IMR-90 (cell line): Measurements from ENCODE around the gene PAX8.

Experiments used
- CEBPB ChIP-seq: IDR thresholded peaks from 2 replicates; pipeline ENCODE4 v1.6.1; 2012; ENCODE audit warnings: low read depth, low read length, improper control_type of control experiment
- CHD1 ChIP-seq: IDR thresholded peaks from 2 replicates; pipeline ENCODE4 v1.6.1; 2012; ENCODE audit warnings: low read depth, low read length, improper control_type of control experiment
- FOS ChIP-seq: fragments of 150-350 bp; IDR thresholded peaks from 2 replicates; pipeline ENCODE4 v1.6.1; 2016; ENCODE audit warnings: low read depth, low read length
- MAFK ChIP-seq: IDR thresholded peaks from 2 replicates; pipeline ENCODE4 v1.6.1; 2012; ENCODE audit warnings: low read depth, low read length, improper control_type of control experiment
- MAZ ChIP-seq: IDR thresholded peaks from 2 replicates; pipeline ENCODE4 v1.6.1; 2012; ENCODE audit warnings: low read depth, mild to moderate bottlenecking, low read length, improper control_type of control experiment, moderate library complexity, borderline replicate concordance
- NFE2L2 ChIP-seq: fragments of 150-350 bp; IDR thresholded peaks from 2 replicates; pipeline ENCODE4 v1.6.1; 2016; ENCODE audit warnings: low read depth, mild to moderate bottlenecking, low read length
- POLR2A ChIP-seq: IDR thresholded peaks from 2 replicates; pipeline ENCODE4 v1.6.1; 2012; ENCODE audit warnings: mild to moderate bottlenecking, low read depth, low read length
- RAD21 ChIP-seq: IDR thresholded peaks from 2 replicates; pipeline ENCODE4 v1.6.1; 2012; ENCODE audit warnings: low read length, improper control_type of control experiment
- RCOR1 ChIP-seq: IDR thresholded peaks from 2 replicates; pipeline ENCODE4 v1.6.1; 2012; ENCODE audit warnings: mild to moderate bottlenecking, low read length, improper control_type of control experiment; ENCODE audit not compliant: insufficient replicate concordance
- RFX5 ChIP-seq: IDR thresholded peaks from 2 replicates; pipeline ENCODE4 v1.8.0; 2012; ENCODE audit warnings: low read depth, mild to moderate bottlenecking, low read length, moderate library complexity
- SMC3 ChIP-seq: fragments of 150-350 bp; IDR thresholded peaks from 2 replicates; pipeline ENCODE4 v1.6.1; 2016; ENCODE audit warnings: low read depth, mild to moderate bottlenecking, antibody characterized with exemption, low read length, moderate library complexity
- TF ChIP-seq, protein P1 (sequence below): conservative IDR thresholded peaks from 2 replicates; pipeline ENCODE4 v1.5.1; 2012; ENCODE audit warnings: mild to moderate bottlenecking, low read depth, low read length, improper control_type of control experiment
- TF ChIP-seq, protein P2 (sequence below): fragments of 150-350 bp; IDR thresholded peaks from 2 replicates; pipeline ENCODE4 v1.6.1; 2017; ENCODE audit warnings: mild to moderate bottlenecking, antibody characterized with exemption, low read length, low read depth
- TF ChIP-seq, protein P3 (sequence below): fragments of 150-350 bp; IDR thresholded peaks from 2 replicates; pipeline ENCODE4 v1.6.1; 2016; ENCODE audit warnings: low read depth, mild to moderate bottlenecking, low read length, moderate library complexity, borderline replicate concordance

DNA sequence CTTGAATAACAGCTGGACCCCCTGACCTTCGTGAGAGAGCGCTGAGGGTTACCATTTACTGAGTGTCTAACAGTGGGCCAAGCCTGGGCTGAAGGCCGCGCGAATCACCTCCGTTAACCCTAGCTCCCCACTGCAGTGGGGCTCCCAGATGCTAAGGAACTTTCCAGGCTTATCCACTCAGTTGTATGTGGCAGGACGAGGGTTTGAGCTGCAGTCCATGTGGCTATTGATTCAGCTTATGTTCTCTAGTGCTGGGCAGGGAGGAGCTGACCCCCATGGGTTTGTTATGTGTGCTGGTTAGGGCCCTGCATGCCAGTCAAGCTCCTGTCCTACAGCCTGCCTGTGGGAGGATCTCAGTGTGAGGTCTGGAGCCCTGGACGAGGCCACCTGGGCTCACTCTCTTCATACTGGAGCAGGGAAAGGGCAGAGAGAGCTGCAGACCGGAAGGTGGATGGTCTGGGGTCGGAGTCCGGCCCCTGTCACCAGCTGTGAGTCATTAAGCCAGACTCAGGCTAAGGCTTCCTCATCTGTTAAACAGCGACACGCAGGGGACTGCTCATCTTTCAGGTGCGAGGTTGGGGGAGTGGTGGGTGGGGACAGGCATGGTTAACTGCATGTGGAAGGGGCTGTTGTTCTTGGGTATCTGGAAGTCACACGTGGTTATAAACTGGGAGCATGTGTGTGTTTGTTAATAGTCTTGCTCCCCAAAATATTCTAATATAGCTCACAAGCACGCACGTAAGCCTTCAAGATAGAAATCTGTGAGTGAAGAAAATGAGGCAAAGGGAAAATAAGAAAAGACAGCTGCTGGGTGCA lies 98.4 kb downstream of the PAX8 start:
- TF ChIP-seq, protein P1, sequence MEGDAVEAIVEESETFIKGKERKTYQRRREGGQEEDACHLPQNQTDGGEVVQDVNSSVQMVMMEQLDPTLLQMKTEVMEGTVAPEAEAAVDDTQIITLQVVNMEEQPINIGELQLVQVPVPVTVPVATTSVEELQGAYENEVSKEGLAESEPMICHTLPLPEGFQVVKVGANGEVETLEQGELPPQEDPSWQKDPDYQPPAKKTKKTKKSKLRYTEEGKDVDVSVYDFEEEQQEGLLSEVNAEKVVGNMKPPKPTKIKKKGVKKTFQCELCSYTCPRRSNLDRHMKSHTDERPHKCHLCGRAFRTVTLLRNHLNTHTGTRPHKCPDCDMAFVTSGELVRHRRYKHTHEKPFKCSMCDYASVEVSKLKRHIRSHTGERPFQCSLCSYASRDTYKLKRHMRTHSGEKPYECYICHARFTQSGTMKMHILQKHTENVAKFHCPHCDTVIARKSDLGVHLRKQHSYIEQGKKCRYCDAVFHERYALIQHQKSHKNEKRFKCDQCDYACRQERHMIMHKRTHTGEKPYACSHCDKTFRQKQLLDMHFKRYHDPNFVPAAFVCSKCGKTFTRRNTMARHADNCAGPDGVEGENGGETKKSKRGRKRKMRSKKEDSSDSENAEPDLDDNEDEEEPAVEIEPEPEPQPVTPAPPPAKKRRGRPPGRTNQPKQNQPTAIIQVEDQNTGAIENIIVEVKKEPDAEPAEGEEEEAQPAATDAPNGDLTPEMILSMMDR: no peak
- TF ChIP-seq POLR2A: no peak
- TF ChIP-seq MAZ: no peak
- TF ChIP-seq, protein P2, sequence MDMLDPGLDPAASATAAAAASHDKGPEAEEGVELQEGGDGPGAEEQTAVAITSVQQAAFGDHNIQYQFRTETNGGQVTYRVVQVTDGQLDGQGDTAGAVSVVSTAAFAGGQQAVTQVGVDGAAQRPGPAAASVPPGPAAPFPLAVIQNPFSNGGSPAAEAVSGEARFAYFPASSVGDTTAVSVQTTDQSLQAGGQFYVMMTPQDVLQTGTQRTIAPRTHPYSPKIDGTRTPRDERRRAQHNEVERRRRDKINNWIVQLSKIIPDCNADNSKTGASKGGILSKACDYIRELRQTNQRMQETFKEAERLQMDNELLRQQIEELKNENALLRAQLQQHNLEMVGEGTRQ: no peak
- no peak for TF ChIP-seq RAD21
- TF ChIP-seq MAFK: no peak
- no peak for TF ChIP-seq CEBPB
- TF ChIP-seq, protein P3, sequence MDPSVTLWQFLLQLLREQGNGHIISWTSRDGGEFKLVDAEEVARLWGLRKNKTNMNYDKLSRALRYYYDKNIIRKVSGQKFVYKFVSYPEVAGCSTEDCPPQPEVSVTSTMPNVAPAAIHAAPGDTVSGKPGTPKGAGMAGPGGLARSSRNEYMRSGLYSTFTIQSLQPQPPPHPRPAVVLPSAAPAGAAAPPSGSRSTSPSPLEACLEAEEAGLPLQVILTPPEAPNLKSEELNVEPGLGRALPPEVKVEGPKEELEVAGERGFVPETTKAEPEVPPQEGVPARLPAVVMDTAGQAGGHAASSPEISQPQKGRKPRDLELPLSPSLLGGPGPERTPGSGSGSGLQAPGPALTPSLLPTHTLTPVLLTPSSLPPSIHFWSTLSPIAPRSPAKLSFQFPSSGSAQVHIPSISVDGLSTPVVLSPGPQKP: no peak
- TF ChIP-seq SMC3: no peak
- no peak for TF ChIP-seq NFE2L2
- no peak for TF ChIP-seq RCOR1
- TF ChIP-seq RFX5: no peak
- no peak for TF ChIP-seq FOS
- no peak for TF ChIP-seq CHD1
